IMR-90 (cell line): ENCODE results near the gene ZNF621. TPM values are rescaled to one million over a fixed set of nuclear protein-coding genes. Genes with fewer than 3 reads are reported as not detected.

Experiments
- ATAC-seq: fragments of 200-7000 bp; cut with Tn5 transposase; 2 replicates; pipeline ENCODE4 v1.9.1; 2020; ENCODE audit warnings: low read depth, mild to moderate bottlenecking, moderate library complexity
- BruUV-seq: library from RNA; stranded (reverse); fragments of 400-500 nt; replicated peaks from 2 replicates; lab custom pipeline; 2021; lab: Mats Ljungman, UMichigan
- CTCF ChIA-PET: fragments of 300-600 bp; formaldehyde crosslinking; extraction: SDS; loops from one replicate; lab custom pipeline; 2021; ENCODE audit warnings: antibody characterized with exemption; lab: Yijun Ruan, JAX
- POLR2A ChIA-PET: fragments of 300-600 bp; sonication (Branson Sonifier 250); formaldehyde crosslinking; loops from one replicate; lab custom pipeline; 2022; ENCODE audit warnings: antibody characterized with exemption; ENCODE audit not compliant: unreplicated experiment; lab: Charles Lee
- DNase-seq: peaks from one replicate; pipeline ENCODE4 v3.0.0; 2013
- H2AFZ ChIP-seq: replicated peaks from 2 replicates; pipeline ENCODE3; 2013; ENCODE audit warnings: low read length, mild to moderate bottlenecking; ENCODE audit not compliant: poor library complexity
- H2AK5ac ChIP-seq: 2 replicates; pipeline ENCODE4 v1.6.1; 2013; ENCODE audit warnings: low read depth, low read length, inconsistent platforms
- H2AK9ac ChIP-seq: replicated peaks from 2 replicates; pipeline ENCODE3; 2013; ENCODE audit warnings: mild to moderate bottlenecking, low read depth, low read length, moderate library complexity; ENCODE audit not compliant: poor library complexity
- H2BK120ac ChIP-seq: 2 replicates; pipeline ENCODE4 v1.6.1; 2013; ENCODE audit warnings: low read depth, low read length, inconsistent platforms
- H2BK15ac ChIP-seq: 3 replicates; pipeline ENCODE4 v1.6.1; 2013; ENCODE audit warnings: low read depth, low read length, inconsistent platforms
- H2BK20ac ChIP-seq: 2 replicates; pipeline ENCODE4 v1.6.1; 2013; ENCODE audit warnings: low read depth, mild to moderate bottlenecking, inconsistent platforms, low read length, moderate library complexity
- H2BK5ac ChIP-seq: 2 replicates; pipeline ENCODE4 v1.6.1; 2013; ENCODE audit warnings: mild to moderate bottlenecking, low read depth, low read length, inconsistent platforms; ENCODE audit not compliant: poor library complexity, severe bottlenecking
- H3K14ac ChIP-seq: replicated peaks from 2 replicates; pipeline ENCODE4 v1.6.1; 2013; ENCODE audit warnings: low read depth, low read length, inconsistent platforms
- H3K18ac ChIP-seq: 2 replicates; pipeline ENCODE4 v1.6.1; 2013; ENCODE audit warnings: low read depth, low read length, control low read depth
- H3K23ac ChIP-seq: 2 replicates; pipeline ENCODE4 v1.6.1; 2013; ENCODE audit warnings: low read depth, low read length, inconsistent platforms
- H3K27ac ChIP-seq: 2 replicates; pipeline ENCODE4 v1.5.1; 2013; ENCODE audit warnings: mild to moderate bottlenecking, control low read depth, low read length; ENCODE audit not compliant: insufficient read depth
- H3K27me3 ChIP-seq: 2 replicates; pipeline ENCODE4 v1.6.1; 2013; ENCODE audit warnings: low read length; ENCODE audit not compliant: control insufficient read depth, insufficient read depth
- H3K36me3 ChIP-seq: 2 replicates; pipeline ENCODE4 v1.6.1; 2013; ENCODE audit warnings: low read length, mixed read lengths; ENCODE audit not compliant: control insufficient read depth, insufficient read depth
- H3K4ac ChIP-seq: 2 replicates; pipeline ENCODE4 v1.6.1; 2013; ENCODE audit warnings: low read depth, low read length, inconsistent platforms
- H3K4me1 ChIP-seq: 2 replicates; pipeline ENCODE4 v1.6.1; 2013; ENCODE audit warnings: low read length, mixed read lengths; ENCODE audit not compliant: control insufficient read depth, insufficient read depth
- H3K4me2 ChIP-seq: 2 replicates; pipeline ENCODE4 v1.6.1; 2013; ENCODE audit warnings: low read depth, mild to moderate bottlenecking, control low read depth, low read length, moderate library complexity
- H3K4me3 ChIP-seq: 2 replicates; pipeline ENCODE4 v1.5.1; 2013; ENCODE audit warnings: low read depth, mild to moderate bottlenecking, control low read depth, low read length, moderate library complexity; ENCODE audit not compliant: insufficient read depth
- H3K56ac ChIP-seq: 2 replicates; pipeline ENCODE4 v1.6.1; 2013; ENCODE audit warnings: low read length, inconsistent platforms; ENCODE audit not compliant: insufficient read depth; ENCODE audit errors: extremely low read depth
- H3K79me1 ChIP-seq, 2 experiments: 2 replicates each; pipeline ENCODE4 v1.6.1; 2013; ENCODE audit warnings: low read length in 2 of 2, inconsistent platforms in 1 of 2, low read depth in 1 of 2
- H3K9ac ChIP-seq: 2 replicates; pipeline ENCODE4 v1.6.1; 2013; ENCODE audit warnings: low read depth, low read length, control low read depth
- H3K9me1 ChIP-seq: 2 replicates; pipeline ENCODE4 v1.6.1; 2013; ENCODE audit warnings: low read length, inconsistent platforms; ENCODE audit not compliant: insufficient read depth
- H3K9me3 ChIP-seq: 2 replicates; pipeline ENCODE4 v1.6.1; 2013; ENCODE audit warnings: low read length; ENCODE audit not compliant: control insufficient read depth, insufficient read depth
- H4K20me1 ChIP-seq: 2 replicates; pipeline ENCODE4 v1.6.1; 2013; ENCODE audit warnings: low read length, inconsistent platforms; ENCODE audit not compliant: insufficient read depth
- H4K5ac ChIP-seq: 2 replicates; pipeline ENCODE4 v1.6.1; 2013; ENCODE audit warnings: mild to moderate bottlenecking, low read depth, low read length, control low read depth
- H4K8ac ChIP-seq, 2 experiments: 2 replicates each; pipeline ENCODE4 v1.6.1; 2013; ENCODE audit warnings: low read depth in 2 of 2, low read length in 2 of 2, control low read depth in 1 of 2, inconsistent platforms in 1 of 2
- H4K91ac ChIP-seq: 2 replicates; pipeline ENCODE4 v1.6.1; 2013; ENCODE audit warnings: low read depth, low read length, inconsistent platforms; ENCODE audit not compliant: insufficient read depth
- BHLHE40 ChIP-seq: fragments of 150-350 bp; IDR thresholded peaks from 2 replicates; pipeline ENCODE4 v1.6.1; 2016; ENCODE audit warnings: mild to moderate bottlenecking, low read depth, low read length
- CEBPB ChIP-seq: IDR thresholded peaks from 2 replicates; pipeline ENCODE4 v1.6.1; 2012; ENCODE audit warnings: low read depth, low read length, improper control_type of control experiment
- NFE2L2 ChIP-seq: fragments of 150-350 bp; IDR thresholded peaks from 2 replicates; pipeline ENCODE4 v1.6.1; 2016; ENCODE audit warnings: low read depth, mild to moderate bottlenecking, low read length
- RAD21 ChIP-seq: IDR thresholded peaks from 2 replicates; pipeline ENCODE4 v1.6.1; 2012; ENCODE audit warnings: low read length, improper control_type of control experiment
- RCOR1 ChIP-seq: IDR thresholded peaks from 2 replicates; pipeline ENCODE4 v1.6.1; 2012; ENCODE audit warnings: mild to moderate bottlenecking, low read length, improper control_type of control experiment; ENCODE audit not compliant: insufficient replicate concordance
- USF2 ChIP-seq: fragments of 150-350 bp; IDR thresholded peaks from 2 replicates; pipeline ENCODE4 v1.6.1; 2017; ENCODE audit warnings: mild to moderate bottlenecking, antibody characterized with exemption, low read length, low read depth
- WGBS, 2 experiments: methylation state at CpG; one replicate each; pipeline versions ENCODE4 v1.1.5 to v1.1.7; 2013; ENCODE audit warnings: missing lambda C conversion rate in 2 of 2; ENCODE audit not compliant: insufficient read length in 1 of 2; ENCODE audit errors: extremely low coverage in 2 of 2; 5-methylcytosine and 5-hydroxymethylcytosine counted together
- dilution Hi-C: fragments of 300-500 bp; cut with HindIII; formaldehyde crosslinking; loops from one replicate; pipeline ENCODE4 v1.14.3; 2018; ENCODE audit warnings: low sequenced_read_pairs; ENCODE audit not compliant: unreplicated experiment
- in situ Hi-C: fragments of 300-500 bp; cut with MboI; formaldehyde crosslinking; loops from 3 replicates; pipeline ENCODE4 v1.14.3; 2019; ENCODE audit warnings: low sequenced_read_pairs, inconsistent platforms, mixed read lengths
- intact Hi-C: fragments of 100-400 bp; cut with micrococcal nuclease; formaldehyde crosslinking; loops from 2 replicates; pipeline ENCODE4 v1.10.0; 2022
- polyA plus RNA-seq, 3 experiments: library from polyadenylated mRNA; depleted of rRNA; stranded (reverse); fragments of >200 nt; gene quantifications; 2 replicates each; pipeline ENCODE4 v1.2.3, GENCODE V29; 2012; ENCODE audit warnings: low replicate concordance in 1 of 3
- total RNA-seq: library from RNA; depleted of rRNA; stranded (reverse); fragments of >200 nt; gene quantifications from 2 replicates; pipeline ENCODE4 v1.2.3, GENCODE V29; 2012

ZNF621 gene
- total and polyA plus RNA-seq, 2 of the 4 experiments (the other 2 are of a cell fraction): 7.3 to 8.3 TPM

- H3K9me3 ChIP-seq: no peaks in the 10 kb centered on the region
- H3K56ac ChIP-seq: no peak overlapping the region
- H3K79me1 ChIP-seq: no peaks in the 10 kb centered on the region
- H3K4me2 ChIP-seq: no peak overlapping the region
- H4K8ac ChIP-seq: no peak overlapping the region
- dilution Hi-C loops: no loop called here
- POLR2A ChIA-PET: no interaction called here
- no peak overlapping the region for H3K4me3 ChIP-seq
- H3K9ac ChIP-seq: no peak overlapping the region
- H3K4ac ChIP-seq: no peak overlapping the region
- no peak overlapping the region for H2AFZ ChIP-seq
- H3K36me3 ChIP-seq: no peaks in the 10 kb centered on the region
- TF ChIP-seq USF2 (no peak), RCOR1 (no peak), CEBPB (no peak), RAD21 (no peak), BHLHE40 (no peak), NFE2L2 (no peak)
- no peak overlapping the region for H2BK20ac ChIP-seq
- H2AK5ac ChIP-seq: no peak overlapping the region
- H3K27ac ChIP-seq: no peak overlapping the region
- no peak overlapping the region for H4K5ac ChIP-seq
- no peak overlapping the region for H2AK9ac ChIP-seq
- no peak overlapping the region for H3K23ac ChIP-seq
- H3K18ac ChIP-seq: no peak overlapping the region
- peaks cover 13% of the 10 kb centered on the region; the same call in 1 of the 2 replicates for H3K27me3 ChIP-seq
- H4K20me1 ChIP-seq: no peaks in the 10 kb centered on the region
- no CpG with 5 or more reads among the region's 2 CpGs for WGBS, 2 experiments
- CTCF ChIA-PET: interaction anchor here (0.6 kb wide), 1 partner anchor 412 kb away, joined by 3 read pairs; no protein-coding TSS in a partner anchor
- intact Hi-C loops: loop anchor here (5.0 to 10.0 kb wide), 2 partner anchors 620 to 1862 kb away; no protein-coding TSS in a partner anchor
- no peak overlapping the region for H4K91ac ChIP-seq
- H2BK5ac ChIP-seq: no peak overlapping the region
- BruUV-seq: no TSS peak
- no peaks in the 10 kb centered on the region for H3K4me1 ChIP-seq
- no peak for DNase-seq
- in situ Hi-C loops: loop anchor here (5.0 to 25.0 kb wide), 2 partner anchors 245 to 1295 kb away; no protein-coding TSS in a partner anchor
- no peak overlapping the region for H2BK15ac ChIP-seq
- H2BK120ac ChIP-seq: no peak overlapping the region
- no peak for ATAC-seq
- H3K9me1 ChIP-seq: no peaks in the 10 kb centered on the region
- no peak overlapping the region for H3K14ac ChIP-seq
These were observed 57.8 kb downstream of the ZNF621 start for GRCh38 chr3:40582401-40583027.
